Glomerular visceral epithelial cell (primary cell): ENCODE results near the gene TMPRSS11A.

Experiments
- DNase-seq: peaks from one replicate; pipeline ENCODE4 v3.0.0-alpha.2; 2016; ENCODE audit errors: extremely low spot score

Gene TMPRSS11A

GRCh38 chr4:67912080-67912479, 51.2 kb downstream of the TMPRSS11A start:
- no peak for DNase-seq

GRCh38 chr4:67911638-67912037, 51.7 kb downstream of the TMPRSS11A start:
- no peak for DNase-seq

- no peak for DNase-seq
These were observed 52.2 kb downstream of the TMPRSS11A start for GRCh38 chr4:67911141-67911540.

DNA sequence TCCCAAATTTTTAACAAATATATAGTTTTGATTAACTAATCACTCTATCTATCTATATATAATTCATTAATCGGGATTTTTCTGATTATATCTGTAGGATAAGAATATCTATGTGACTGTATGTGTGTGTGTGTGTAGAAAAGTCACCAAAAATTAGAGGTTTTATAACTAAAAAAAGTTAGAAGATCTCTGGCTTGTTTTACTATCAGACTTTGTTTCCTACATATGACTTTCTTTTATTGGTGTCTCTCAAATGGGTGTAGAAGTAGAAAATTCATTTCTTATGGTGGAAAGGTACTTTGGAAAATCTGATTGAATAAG, 52.7 kb downstream of the TMPRSS11A start:
- DNase-seq = no peak

DNA sequence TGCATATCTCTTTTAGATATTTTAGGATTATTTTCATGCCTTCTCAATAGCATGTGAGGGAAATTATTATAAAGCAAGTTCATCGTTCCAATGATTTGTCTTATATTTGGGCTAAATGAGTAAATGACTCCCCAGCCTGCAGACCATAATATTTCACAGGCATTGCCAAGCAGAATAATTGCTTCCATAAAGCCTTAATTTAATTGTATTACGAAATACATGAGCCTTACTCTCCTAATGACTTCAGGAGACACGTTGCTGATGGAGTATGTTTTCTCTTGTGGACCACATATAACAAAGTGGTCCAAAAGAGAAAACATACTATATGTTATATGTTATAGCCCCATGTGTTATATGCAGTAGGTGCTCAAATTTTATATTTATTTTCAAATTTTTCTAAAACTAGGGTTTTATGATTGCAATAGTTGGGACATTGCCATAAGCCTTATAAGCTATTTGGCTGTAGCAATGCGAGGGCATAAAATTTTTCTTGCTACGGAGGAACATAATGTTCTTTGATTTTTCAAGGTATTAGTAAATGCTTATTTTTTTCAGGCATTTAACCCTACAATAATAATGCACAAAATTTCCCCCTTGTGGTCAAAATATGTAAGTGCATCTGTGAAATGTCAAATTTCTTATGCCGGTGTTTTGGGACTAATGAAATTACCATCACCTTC, 53.2 kb downstream of the TMPRSS11A start:
- DNase-seq = peak; percentile 28

DNA sequence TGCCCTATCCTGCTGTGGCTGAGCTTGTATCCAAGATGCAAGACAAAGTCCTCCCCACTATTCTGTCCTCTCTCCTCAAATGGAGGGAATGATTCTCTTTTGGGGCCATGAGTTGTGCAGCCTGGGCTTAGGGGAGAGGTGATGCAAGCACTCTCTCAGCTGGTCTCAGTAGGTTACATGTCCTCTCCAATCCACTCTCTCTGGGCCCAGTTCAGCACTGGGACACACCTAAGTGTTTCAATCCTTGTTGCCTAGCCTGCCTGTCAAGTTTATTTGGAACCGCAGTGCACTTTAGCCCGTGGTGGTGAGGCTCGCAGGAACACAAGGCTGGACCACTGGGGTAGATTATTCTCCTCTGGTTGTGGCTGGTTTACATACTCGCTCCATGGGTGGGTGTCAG, 55.6 kb downstream of the TMPRSS11A start:
- DNase-seq = no peak

DNA sequence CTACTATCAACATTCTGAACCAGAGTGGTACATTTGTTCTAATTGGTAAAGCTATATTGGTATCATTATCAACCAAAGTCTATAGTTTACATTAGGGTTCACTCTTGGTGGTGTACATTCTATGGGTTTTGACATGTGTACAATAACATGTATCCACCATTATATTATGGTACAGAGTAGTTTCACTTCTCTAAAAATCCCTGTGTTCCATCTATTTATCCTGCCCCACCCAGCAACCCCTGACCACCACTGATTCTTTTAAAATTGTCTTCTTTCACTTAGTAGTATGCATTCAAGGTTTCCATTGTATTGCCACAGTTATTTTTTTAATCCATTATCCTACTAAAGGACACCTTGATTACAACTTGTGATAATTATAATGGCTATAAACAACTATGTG, 64.2 kb downstream of the TMPRSS11A start:
- DNase-seq = no peak

- DNase-seq = no peak
These were observed 65.6 kb downstream of the TMPRSS11A start for GRCh38 chr4:67897686-67898085.

- DNase-seq = no peak
These were observed 66.8 kb downstream of the TMPRSS11A start for GRCh38 chr4:67896421-67897065.

- DNase-seq = no peak
These were observed 68.6 kb downstream of the TMPRSS11A start for GRCh38 chr4:67894659-67895058.

- DNase-seq = no peak
These were observed 70.4 kb downstream of the TMPRSS11A start for GRCh38 chr4:67892905-67893304.

- no peak for DNase-seq
These were observed 71.0 kb downstream of the TMPRSS11A start for GRCh38 chr4:67892253-67892652.

DNA sequence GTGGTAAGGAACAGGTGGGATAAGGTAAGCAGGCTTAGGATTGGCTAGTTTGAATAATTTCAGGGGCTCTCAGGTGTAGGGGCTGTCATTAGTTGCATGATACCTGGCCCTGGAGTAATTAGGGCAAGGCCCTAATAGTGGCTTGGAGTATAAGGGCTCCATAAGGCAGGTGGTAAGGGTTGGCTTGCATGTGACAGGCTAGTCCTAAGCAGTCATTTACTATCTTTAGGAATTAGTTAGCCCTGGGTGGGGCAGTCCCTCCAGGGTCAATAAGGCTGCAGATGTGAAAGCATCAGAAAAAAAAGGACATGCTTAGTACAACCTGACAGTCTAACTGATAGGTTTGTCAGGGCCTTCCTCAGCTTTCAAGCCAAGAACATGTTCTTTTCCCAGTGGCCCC, 71.6 kb downstream of the TMPRSS11A start:
- no peak for DNase-seq

DNA sequence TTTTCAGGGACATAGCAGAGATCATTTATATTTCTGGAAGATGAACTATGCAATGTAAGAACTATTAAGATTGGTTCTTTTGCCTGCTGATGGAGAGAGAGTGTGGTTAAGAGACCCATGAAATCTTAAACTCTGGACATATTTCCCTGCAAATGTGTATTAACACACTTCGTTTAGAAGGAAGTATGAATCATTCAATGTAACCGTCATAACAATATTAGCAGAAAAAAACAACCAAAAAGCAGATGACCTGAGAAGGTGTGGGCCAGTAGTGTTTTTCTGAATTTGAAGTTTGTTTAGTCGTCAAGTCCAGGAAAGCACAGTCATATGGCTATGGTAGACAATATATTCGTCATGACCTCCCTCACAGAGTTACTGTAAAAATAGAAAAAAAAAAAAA, 77.0 kb downstream of the TMPRSS11A start:
- peak; percentile 19 for DNase-seq

- DNase-seq = peak; percentile 72
These were observed 77.5 kb downstream of the TMPRSS11A start for GRCh38 chr4:67885762-67886161.

DNA sequence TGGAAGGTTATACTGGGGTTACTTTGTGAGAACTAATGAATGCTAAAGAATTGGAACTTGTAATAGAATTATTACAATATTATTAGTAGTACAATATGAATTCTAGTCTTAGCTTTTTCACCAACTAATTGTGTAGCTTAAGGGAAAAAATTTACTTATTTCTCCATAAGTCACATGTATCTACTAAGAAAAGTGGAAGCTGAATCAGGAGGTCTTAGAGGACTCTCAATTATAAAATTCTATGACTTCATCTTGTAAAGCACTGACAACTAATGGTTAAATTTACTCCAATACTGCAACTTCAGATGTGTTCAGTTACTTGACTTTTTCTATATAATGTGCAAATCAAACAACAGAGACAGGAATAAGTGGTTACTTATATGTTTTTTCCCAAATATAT, 78.6 kb downstream of the TMPRSS11A start:
- no peak for DNase-seq

DNA sequence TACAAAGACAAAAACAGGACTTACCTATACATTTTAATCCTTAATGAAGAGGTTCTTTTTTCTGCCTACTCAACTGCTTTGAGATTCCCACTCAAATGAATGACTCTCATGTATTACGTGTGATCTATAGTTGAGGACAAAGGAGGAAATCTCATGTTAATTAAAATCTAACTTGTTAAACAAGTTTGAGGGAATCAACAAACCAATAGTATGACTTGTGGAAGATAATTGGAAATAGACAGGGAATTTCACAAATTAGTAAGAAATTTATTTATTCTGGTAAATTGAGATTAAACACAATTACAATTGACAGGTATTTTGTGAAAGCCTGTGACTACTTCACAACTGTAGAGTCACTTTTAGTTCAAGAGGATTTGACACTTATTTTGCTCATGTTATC, 79.4 kb downstream of the TMPRSS11A start, which contains the start of gene TMPRSS11D:
Gene TMPRSS11D (minus strand): TSS at position 101 of the 400 bp plus-strand sequence. CDS start 69 bp downstream, at position 32.
- DNase-seq = no peak

DNA sequence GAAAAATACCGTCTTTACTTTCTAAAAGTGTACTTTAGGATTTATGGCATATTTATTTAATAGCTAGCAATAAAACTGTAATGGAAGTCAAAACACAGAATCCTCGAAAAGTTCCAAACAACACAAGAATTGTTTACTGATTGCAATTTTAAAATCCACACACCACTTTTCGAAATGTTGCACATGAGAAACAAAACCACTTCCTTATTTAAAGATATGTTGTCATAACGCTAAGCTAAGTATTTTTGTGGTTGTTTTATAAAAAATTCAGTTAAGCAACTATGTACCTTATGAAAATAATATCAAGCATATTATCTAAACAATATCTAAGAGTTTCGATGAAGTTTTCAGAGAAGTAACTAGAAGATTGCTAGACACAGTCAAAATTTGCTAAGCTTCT, 79.8 kb downstream of the TMPRSS11A start:
- no peak for DNase-seq

DNA sequence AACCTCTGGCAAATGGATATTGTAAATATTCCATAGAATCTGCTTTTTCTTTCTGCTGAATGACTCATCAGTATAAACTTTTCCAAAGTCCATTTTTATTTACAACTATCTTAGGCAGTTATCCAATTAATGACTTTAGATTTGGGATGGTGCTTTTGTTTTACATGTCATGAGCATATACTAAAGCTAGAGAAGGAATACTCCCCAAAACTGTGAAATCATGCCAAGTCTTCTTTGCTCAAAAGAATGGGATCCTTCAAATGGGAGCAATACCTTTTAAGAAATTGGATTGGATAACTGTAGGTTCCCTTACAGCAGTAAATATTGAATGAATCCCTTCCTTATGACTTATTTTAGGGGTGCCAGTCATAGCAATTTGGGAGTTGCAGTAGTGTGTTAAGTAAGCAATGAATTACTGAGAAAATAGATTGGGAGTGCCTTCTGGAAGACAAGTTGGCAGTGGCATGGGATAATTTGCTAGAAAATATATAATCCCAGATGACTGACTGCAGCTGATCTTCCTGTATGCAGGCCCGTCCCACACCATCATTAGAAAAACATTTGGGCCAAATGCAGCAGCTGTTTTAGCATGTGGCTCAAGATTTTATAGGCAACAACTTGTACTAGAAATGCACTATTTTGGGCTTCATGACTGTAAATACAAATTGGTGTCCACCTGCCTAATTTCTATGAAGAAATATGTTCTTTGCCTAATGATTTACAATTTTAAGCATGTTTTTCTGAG, 82.3 kb downstream of the TMPRSS11A start:
- DNase-seq = no peak

DNA sequence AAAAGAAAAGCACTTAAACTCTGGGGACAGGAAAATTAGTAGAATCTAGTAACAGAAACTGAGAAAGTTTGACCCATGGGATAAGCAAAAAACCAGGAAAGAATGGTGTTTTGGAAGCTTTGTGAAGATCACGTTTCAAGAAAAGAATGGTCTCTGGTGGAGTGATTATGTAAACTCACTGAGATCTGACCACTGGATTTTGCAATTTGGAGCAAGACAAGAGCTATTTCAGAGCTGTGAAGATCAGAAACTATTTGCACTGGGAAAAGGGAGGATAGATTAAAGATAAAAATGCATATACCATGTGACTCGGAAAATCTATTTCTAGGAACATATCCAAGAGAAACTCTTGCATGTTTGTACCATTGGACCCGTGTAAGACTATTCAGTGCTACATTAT, 83.8 kb downstream of the TMPRSS11A start:
- DNase-seq = no peak

DNA sequence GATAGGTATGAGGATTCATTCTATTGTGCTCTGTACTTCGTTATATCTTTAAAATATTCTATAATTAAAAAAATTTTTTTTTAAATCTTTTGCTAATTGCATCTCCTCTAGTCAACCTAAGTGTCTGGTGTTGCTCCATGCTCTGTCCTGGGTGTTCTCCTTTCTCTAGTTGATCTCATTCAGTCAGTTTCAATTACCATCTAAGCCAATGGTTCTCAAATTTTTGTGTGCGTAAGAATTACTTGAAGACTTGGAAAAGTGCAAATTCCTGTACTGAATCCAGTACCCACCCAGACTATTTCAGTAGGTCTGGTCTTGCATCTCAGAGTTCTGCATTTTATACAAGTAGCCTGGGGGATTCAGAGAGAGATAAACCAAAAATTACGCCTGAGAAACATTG, 86.2 kb downstream of the TMPRSS11A start:
- no peak for DNase-seq

GRCh38 chr4:67874986-67875385, 88.3 kb downstream of the TMPRSS11A start:
- no peak for DNase-seq

DNA sequence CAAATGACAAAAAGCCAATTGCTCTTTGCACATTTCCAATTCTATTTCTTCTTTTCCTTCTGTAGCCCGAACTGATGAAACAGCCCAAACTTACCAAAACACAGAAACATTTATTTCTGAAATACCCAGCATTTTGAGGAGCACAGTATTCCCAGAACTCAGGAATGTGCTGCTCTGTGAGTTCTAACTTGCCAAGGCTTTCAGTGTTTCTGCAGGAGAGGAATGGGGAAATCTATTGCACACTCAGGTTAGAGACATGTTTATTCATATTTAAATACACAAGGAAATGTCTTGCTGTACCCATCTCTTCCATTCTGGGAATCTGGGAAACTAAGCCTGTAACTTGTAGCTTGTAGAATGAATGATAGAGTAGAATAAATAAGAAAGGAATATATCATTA, 90.2 kb downstream of the TMPRSS11A start:
- no peak for DNase-seq
